SK-N-SH (cell line): ENCODE data around the gene SH3BP4.

ENCODE experiments used
- CHD2 ChIP-seq: fragments of 150-350 bp; IDR thresholded peaks from 2 replicates; pipeline ENCODE4 v1.6.1; 2018; ENCODE audit warnings: low read length; ENCODE audit not compliant: partially characterized antibody
- CTCF ChIP-seq: fragments of 200-600 bp; sonication (generic); IDR thresholded peaks from 2 replicates; pipeline ENCODE4 v1.6.1; 2017; ENCODE audit warnings: antibody characterized with exemption, mild to moderate bottlenecking, moderate library complexity
- EZH2phosphoT487 ChIP-seq: fragments of 200-600 bp; sonication (generic); IDR thresholded peaks from 2 replicates; pipeline ENCODE4 v1.6.1; 2017; ENCODE audit warnings: low read depth, mixed run types, mild to moderate bottlenecking, antibody characterized with exemption, moderate library complexity, borderline replicate concordance
- JUND ChIP-seq: IDR thresholded peaks from 2 replicates; pipeline ENCODE4 v1.4.0; 2012
- MXI1 ChIP-seq: IDR thresholded peaks from 2 replicates; pipeline ENCODE4 v1.6.1; 2012; ENCODE audit warnings: mild to moderate bottlenecking, low read depth, low read length, improper control_type of control experiment
- NRF1 ChIP-seq: IDR thresholded peaks from 2 replicates; pipeline ENCODE4 v1.6.1; 2012; ENCODE audit warnings: low read depth, mild to moderate bottlenecking, low read length
- RCOR1 ChIP-seq: fragments of 150-350 bp; IDR thresholded peaks from 2 replicates; pipeline ENCODE4 v1.6.1; 2017; ENCODE audit warnings: antibody characterized with exemption, low read length
- RFX5 ChIP-seq: IDR thresholded peaks from 2 replicates; pipeline ENCODE4 v1.6.1; 2012; ENCODE audit warnings: mild to moderate bottlenecking, improper control_type of control experiment, low read length
- SIN3A ChIP-seq: IDR thresholded peaks from 2 replicates; pipeline ENCODE4 v1.6.1; 2012; ENCODE audit warnings: low read depth, mild to moderate bottlenecking, low read length, moderate library complexity, borderline replicate concordance
- TF ChIP-seq, protein P1 (sequence below): IDR thresholded peaks from 2 replicates; pipeline ENCODE4 v1.6.1; 2012; ENCODE audit warnings: mild to moderate bottlenecking, low read depth, low read length, moderate library complexity
- TF ChIP-seq, protein P2 (sequence below): IDR thresholded peaks from 2 replicates; pipeline ENCODE4 v1.4.0; 2012; ENCODE audit warnings: low read depth, borderline replicate concordance

GRCh38 chr2:234960175-234961088 is 8.6 kb downstream of the SH3BP4 start:
- TF ChIP-seq NRF1 (no peak), RCOR1 (no peak), MXI1 (no peak), CTCF (no peak), RFX5 (no peak), SIN3A (no peak), CHD2 (no peak), JUND (no peak), EZH2phosphoT487 (no peak)
- TF ChIP-seq, protein P1, sequence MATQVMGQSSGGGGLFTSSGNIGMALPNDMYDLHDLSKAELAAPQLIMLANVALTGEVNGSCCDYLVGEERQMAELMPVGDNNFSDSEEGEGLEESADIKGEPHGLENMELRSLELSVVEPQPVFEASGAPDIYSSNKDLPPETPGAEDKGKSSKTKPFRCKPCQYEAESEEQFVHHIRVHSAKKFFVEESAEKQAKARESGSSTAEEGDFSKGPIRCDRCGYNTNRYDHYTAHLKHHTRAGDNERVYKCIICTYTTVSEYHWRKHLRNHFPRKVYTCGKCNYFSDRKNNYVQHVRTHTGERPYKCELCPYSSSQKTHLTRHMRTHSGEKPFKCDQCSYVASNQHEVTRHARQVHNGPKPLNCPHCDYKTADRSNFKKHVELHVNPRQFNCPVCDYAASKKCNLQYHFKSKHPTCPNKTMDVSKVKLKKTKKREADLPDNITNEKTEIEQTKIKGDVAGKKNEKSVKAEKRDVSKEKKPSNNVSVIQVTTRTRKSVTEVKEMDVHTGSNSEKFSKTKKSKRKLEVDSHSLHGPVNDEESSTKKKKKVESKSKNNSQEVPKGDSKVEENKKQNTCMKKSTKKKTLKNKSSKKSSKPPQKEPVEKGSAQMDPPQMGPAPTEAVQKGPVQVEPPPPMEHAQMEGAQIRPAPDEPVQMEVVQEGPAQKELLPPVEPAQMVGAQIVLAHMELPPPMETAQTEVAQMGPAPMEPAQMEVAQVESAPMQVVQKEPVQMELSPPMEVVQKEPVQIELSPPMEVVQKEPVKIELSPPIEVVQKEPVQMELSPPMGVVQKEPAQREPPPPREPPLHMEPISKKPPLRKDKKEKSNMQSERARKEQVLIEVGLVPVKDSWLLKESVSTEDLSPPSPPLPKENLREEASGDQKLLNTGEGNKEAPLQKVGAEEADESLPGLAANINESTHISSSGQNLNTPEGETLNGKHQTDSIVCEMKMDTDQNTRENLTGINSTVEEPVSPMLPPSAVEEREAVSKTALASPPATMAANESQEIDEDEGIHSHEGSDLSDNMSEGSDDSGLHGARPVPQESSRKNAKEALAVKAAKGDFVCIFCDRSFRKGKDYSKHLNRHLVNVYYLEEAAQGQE: no peak
- TF ChIP-seq, protein P2, sequence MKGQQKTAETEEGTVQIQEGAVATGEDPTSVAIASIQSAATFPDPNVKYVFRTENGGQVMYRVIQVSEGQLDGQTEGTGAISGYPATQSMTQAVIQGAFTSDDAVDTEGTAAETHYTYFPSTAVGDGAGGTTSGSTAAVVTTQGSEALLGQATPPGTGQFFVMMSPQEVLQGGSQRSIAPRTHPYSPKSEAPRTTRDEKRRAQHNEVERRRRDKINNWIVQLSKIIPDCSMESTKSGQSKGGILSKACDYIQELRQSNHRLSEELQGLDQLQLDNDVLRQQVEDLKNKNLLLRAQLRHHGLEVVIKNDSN: no peak
